ENCODE data around the gene CKAP2. TPM values are rescaled to one million over a fixed set of nuclear protein-coding genes. Genes with fewer than 3 reads are reported as not detected.

The CKAP2 gene, protein sequence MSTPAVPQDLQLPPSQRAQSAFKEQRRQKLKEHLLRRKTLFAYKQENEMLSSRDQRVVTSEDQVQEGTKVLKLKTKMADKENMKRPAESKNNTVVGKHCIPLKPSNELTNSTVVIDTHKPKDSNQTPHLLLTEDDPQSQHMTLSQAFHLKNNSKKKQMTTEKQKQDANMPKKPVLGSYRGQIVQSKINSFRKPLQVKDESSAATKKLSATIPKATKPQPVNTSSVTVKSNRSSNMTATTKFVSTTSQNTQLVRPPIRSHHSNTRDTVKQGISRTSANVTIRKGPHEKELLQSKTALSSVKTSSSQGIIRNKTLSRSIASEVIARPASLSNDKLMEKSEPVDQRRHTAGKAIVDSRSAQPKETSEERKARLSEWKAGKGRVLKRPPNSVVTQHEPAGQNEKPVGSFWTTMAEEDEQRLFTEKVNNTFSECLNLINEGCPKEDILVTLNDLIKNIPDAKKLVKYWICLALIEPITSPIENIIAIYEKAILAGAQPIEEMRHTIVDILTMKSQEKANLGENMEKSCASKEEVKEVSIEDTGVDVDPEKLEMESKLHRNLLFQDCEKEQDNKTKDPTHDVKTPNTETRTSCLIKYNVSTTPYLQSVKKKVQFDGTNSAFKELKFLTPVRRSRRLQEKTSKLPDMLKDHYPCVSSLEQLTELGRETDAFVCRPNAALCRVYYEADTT
- 18.6 to 42.2 TPM (median 35.5 TPM) in 5 replicates for total RNA-seq (2022; extraction: Qiagen RNA extraction; ENCODE audit: low read depth)

GRCh38 chr13:52454820-52455676 is at the start of gene CKAP2:
Gene CKAP2, plus strand, starts transcription at chr13:52455478. Its CDS starts 79 bp downstream, at chr13:52455557.

GRCh38 chr13:52405767-52406494 is 49.3 kb upstream of the CKAP2 start, which contains the start of gene THSD1:
Gene THSD1, minus strand, starts transcription at chr13:52406172. Its CDS starts 3,572 bp downstream, at chr13:52402600.

GRCh38 chr13:52450012-52450792 is 5.1 kb upstream of the CKAP2 start, which contains the start of gene VPS36:
Gene VPS36, minus strand, starts transcription at chr13:52450634. Its CDS starts 40 bp downstream, at chr13:52450594.

Other genes starting within 250 kb of the CKAP2 start
- 11.5 to 12.8 TPM (median 12.0 TPM) in 5 replicates for gene THSD1, start 49.3 kb upstream of the CKAP2 start, total RNA-seq (2022; extraction: Qiagen RNA extraction; ENCODE audit: low read depth)
- 7.4 to 14.5 TPM (median 13.0 TPM) in 5 replicates for gene VPS36, start 4.8 kb upstream of the CKAP2 start, total RNA-seq (2022; extraction: Qiagen RNA extraction; ENCODE audit: low read depth)
- gene HNRNPA1L2, start 187.0 kb downstream of the CKAP2 start, total RNA-seq (2022; extraction: Qiagen RNA extraction; ENCODE audit: low read depth) = 5.0 to 6.7 TPM (median 5.6 TPM) in 5 replicates
- 29.0 to 46.0 TPM (median 43.5 TPM) in 5 replicates for gene SUGT1, start 197.4 kb downstream of the CKAP2 start, total RNA-seq (2022; extraction: Qiagen RNA extraction; ENCODE audit: low read depth)

Data from A549 treated with RU486 at 1 μM for 4 hours (cell line).